ENCODE data around the gene PHTF2.

DNA sequence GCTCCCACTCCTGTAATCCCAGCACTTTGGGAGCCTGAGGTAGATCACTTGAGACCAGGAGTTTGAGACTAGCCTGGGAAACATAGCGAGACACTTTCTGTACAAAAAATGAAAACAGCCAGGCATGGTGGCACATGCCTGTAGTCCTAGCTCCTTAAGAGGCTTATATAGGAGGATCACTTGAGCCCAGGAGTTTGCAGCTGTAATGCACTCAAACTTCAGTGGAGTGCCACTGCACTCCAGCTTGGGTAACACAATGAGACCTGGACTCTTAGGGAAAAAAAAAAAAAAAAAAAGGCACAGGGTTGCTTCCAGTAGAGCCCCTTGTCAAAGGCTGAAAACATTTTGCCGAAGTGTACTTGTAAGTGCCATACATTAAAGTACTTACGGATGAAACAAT lies 195.3 kb downstream of the PHTF2 start:
- TF ChIP-seq, protein P1, sequence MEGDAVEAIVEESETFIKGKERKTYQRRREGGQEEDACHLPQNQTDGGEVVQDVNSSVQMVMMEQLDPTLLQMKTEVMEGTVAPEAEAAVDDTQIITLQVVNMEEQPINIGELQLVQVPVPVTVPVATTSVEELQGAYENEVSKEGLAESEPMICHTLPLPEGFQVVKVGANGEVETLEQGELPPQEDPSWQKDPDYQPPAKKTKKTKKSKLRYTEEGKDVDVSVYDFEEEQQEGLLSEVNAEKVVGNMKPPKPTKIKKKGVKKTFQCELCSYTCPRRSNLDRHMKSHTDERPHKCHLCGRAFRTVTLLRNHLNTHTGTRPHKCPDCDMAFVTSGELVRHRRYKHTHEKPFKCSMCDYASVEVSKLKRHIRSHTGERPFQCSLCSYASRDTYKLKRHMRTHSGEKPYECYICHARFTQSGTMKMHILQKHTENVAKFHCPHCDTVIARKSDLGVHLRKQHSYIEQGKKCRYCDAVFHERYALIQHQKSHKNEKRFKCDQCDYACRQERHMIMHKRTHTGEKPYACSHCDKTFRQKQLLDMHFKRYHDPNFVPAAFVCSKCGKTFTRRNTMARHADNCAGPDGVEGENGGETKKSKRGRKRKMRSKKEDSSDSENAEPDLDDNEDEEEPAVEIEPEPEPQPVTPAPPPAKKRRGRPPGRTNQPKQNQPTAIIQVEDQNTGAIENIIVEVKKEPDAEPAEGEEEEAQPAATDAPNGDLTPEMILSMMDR (IDR thresholded peaks at IDR 0.05) = no peak
- TF ChIP-seq POLR2A (IDR thresholded peaks at IDR 0.05) = no peak

All from Peyer's patch (tissue), 4 donors.